Panc1 (cell line): ENCODE data around the gene PIAS3. TPM values are rescaled to one million over a fixed set of nuclear protein-coding genes. Genes with fewer than 3 reads are reported as not detected.
A peak's percentile ranks its signal among the peaks of the same experiment; 100 is the strongest.

Source experiments
- ATAC-seq: fragments of 200-7000 bp; cut with Tn5 transposase; 2 replicates; pipeline ENCODE4 v1.9.1; 2020; ENCODE audit warnings: mild to moderate bottlenecking, moderate library complexity
- BruUV-seq: library from RNA; stranded (reverse); fragments of 400-500 nt; replicated peaks from 2 replicates; lab custom pipeline; 2021; lab: Mats Ljungman, UMichigan
- CTCF ChIA-PET: fragments of 300-600 bp; sonication (Branson Sonifier 250); formaldehyde crosslinking; loops from one replicate; lab custom pipeline; 2022; ENCODE audit warnings: antibody characterized with exemption; lab: Charles Lee
- POLR2A ChIA-PET: fragments of 300-600 bp; sonication (Branson Sonifier 250); formaldehyde crosslinking; loops from one replicate; lab custom pipeline; 2022; ENCODE audit warnings: antibody characterized with exemption; lab: Charles Lee
- DNase-seq: peaks from one replicate; pipeline ENCODE4 v3.0.0-alpha.2; 2010; ENCODE audit warnings: low read depth, low spot score
- H3K27ac ChIP-seq: 2 replicates; pipeline ENCODE4 v1.5.1; 2011; ENCODE audit warnings: mild to moderate bottlenecking, low read length, inconsistent platforms
- H3K27me3 ChIP-seq: fragments of 200-500 bp; sonication (Bioruptor generic); 2 replicates; pipeline ENCODE4 v1.6.0; 2014; ENCODE audit warnings: low read length, inconsistent platforms; ENCODE audit not compliant: control insufficient read depth, insufficient read depth
- H3K36me3 ChIP-seq: fragments of 200-500 bp; sonication (Bioruptor generic); 2 replicates; pipeline ENCODE4 v1.5.1; 2014; ENCODE audit warnings: inconsistent platforms, mild to moderate bottlenecking, low read length, moderate library complexity; ENCODE audit not compliant: control insufficient read depth, insufficient read depth
- H3K4me1 ChIP-seq: 2 replicates; pipeline ENCODE4 v1.5.1; 2011; ENCODE audit warnings: inconsistent platforms, mild to moderate bottlenecking, low read length, moderate library complexity; ENCODE audit not compliant: control insufficient read depth, insufficient read depth
- H3K4me3 ChIP-seq, 2 experiments: 2 replicates each; pipeline ENCODE4 v1.5.1; 2011 to 2012; ENCODE audit warnings: low read depth in 2 of 2, low read length in 2 of 2, mild to moderate bottlenecking in 2 of 2, inconsistent platforms in 1 of 2, moderate library complexity in 1 of 2
- H3K9me3 ChIP-seq: fragments of 200-500 bp; sonication (Bioruptor generic); 2 replicates; pipeline ENCODE4 v1.5.1; 2014; ENCODE audit warnings: low read depth, mild to moderate bottlenecking, inconsistent platforms, low read length, moderate library complexity; ENCODE audit not compliant: control insufficient read depth, insufficient read depth
- CTCF ChIP-seq: fragments of 450-650 bp; IDR thresholded peaks from 2 replicates; pipeline ENCODE4 v1.5.1; 2017; ENCODE audit warnings: mild to moderate bottlenecking
- POLR2AphosphoS5 ChIP-seq: IDR thresholded peaks from 2 replicates; pipeline ENCODE4 v1.6.1; 2012; ENCODE audit warnings: mild to moderate bottlenecking, low read depth, low read length, moderate library complexity
- REST ChIP-seq, 2 experiments: IDR thresholded peaks; 2 replicates each; pipeline ENCODE4 v1.6.1; 2011 to 2012; ENCODE audit warnings: low read depth in 2 of 2, control low read depth in 1 of 2, low read length in 1 of 2, mild to moderate bottlenecking in 1 of 2, moderate library complexity in 1 of 2; ENCODE audit not compliant: insufficient read depth in 1 of 2
- SIN3A ChIP-seq: IDR thresholded peaks from 2 replicates; pipeline ENCODE4 v1.6.1; 2012; ENCODE audit warnings: low read depth, mild to moderate bottlenecking, low read length, moderate library complexity, borderline replicate concordance; ENCODE audit not compliant: insufficient read depth
- TCF7L2 ChIP-seq: IDR thresholded peaks from 2 replicates; pipeline ENCODE4 v1.6.1; 2011; ENCODE audit warnings: mild to moderate bottlenecking, low read depth, low read length, inconsistent platforms
- in situ Hi-C: cut with HindIII; loops from 2 replicates; pipeline ENCODE4 v1.10.0; 2016; ENCODE audit warnings: low sequenced_read_pairs, low pct_unique_long_range_greater_than_20kb
- intact Hi-C: fragments of 100-400 bp; cut with micrococcal nuclease; formaldehyde crosslinking; loops from one replicate; pipeline ENCODE4 v1.10.0; 2022; ENCODE audit not compliant: unreplicated experiment
- total RNA-seq: library from RNA; stranded (reverse); gene quantifications from one replicate; pipeline ENCODE4 v1.2.1, GENCODE V29; 2021; ENCODE audit not compliant: unreplicated experiment

Gene PIAS3
- total RNA-seq, 1 experiment from 2014 or later, result 68.1 TPM

GRCh38 chr1:145895471-145895870, 36.6 kb upstream of the PIAS3 start:
- no peak for DNase-seq
- no TSS peak for BruUV-seq
- ChIA-PET CTCF (interaction anchor here (0.5 kb wide), 1 partner anchor 10 kb away, joined by 3 read pairs; no protein-coding TSS in a partner anchor), POLR2A (no interaction called here)
- Histone ChIP-seq H3K36me3 (no peaks in the 10 kb centered on the region), H3K4me1 (peaks cover 25% of the 10 kb centered on the region), H3K27me3 (no peaks in the 10 kb centered on the region), H3K9me3 (no peaks in the 10 kb centered on the region), H3K4me3 (no peak overlapping the region), H3K27ac (peak overlapping the region; percentile 45; the same call in 1 of the 2 replicates)
- intact Hi-C loops (no loop called here), in situ Hi-C loops (no loop called here)
- no peak for TF ChIP-seq CTCF
- TF ChIP-seq TCF7L2, result no peak
- TF ChIP-seq POLR2AphosphoS5, result no peak
- TF ChIP-seq SIN3A, result no peak
- TF ChIP-seq REST (IDR thresholded peaks at IDR 0.05; ENCODE audit: insufficient read depth in 1 of 2, low read depth in 2 of 2, low read length in 1 of 2), result no peak
- no peak for ATAC-seq

GRCh38 chr1:145893306-145894055, 34.6 kb upstream of the PIAS3 start:
- BruUV-seq, result no TSS peak
- TF ChIP-seq REST (IDR thresholded peaks at IDR 0.05; ENCODE audit: insufficient read depth in 1 of 2, low read depth in 2 of 2, low read length in 1 of 2), result no peak
- TF ChIP-seq POLR2AphosphoS5, result no peak
- no peak for TF ChIP-seq CTCF
- no peak for TF ChIP-seq TCF7L2
- no peak for TF ChIP-seq SIN3A
- POLR2A ChIA-PET, result interaction anchor here (0.5 kb wide), 1 partner anchor 39 kb away, joined by 4 read pairs; no protein-coding TSS in a partner anchor
- ATAC-seq (no peak), DNase-seq (no peak)
- CTCF ChIA-PET, result interaction anchor here (1.9 kb wide), 1 partner anchor 34 kb away, joined by 7 read pairs; the partner anchor contains the start of gene PIAS3
- intact Hi-C loops (loop anchor here (5.0 kb wide), 2 partner anchors 69 to 119 kb away; partner anchors contain the start of genes ANKRD34A and POLR3GL), in situ Hi-C loops (no loop called here)
- Histone ChIP-seq H3K4me3 (no peak overlapping the region), H3K36me3 (no peaks in the 10 kb centered on the region), H3K27me3 (no peaks in the 10 kb centered on the region), H3K27ac (peak overlapping the region; percentile 89), H3K9me3 (no peaks in the 10 kb centered on the region), H3K4me1 (peaks cover 25% of the 10 kb centered on the region)
